T-helper 1 cell treated with Interleukin-12 subunit alpha and Interleukin-12 subunit beta and Interleukin-4 antibody, amounts not matched to agents 30 ng/mL and 1 ng/mL, for 36 hours (primary cell): ENCODE measurements around the gene PAQR4. TPM values are rescaled to one million over a fixed set of nuclear protein-coding genes. Genes with fewer than 3 reads are reported as not detected.
"Not testable (repeated sequence)": the region's sequence is repeated elsewhere in the genome, so short reads cannot be mapped to it uniquely, and the experiment has no call there.

Experiments used
- intact Hi-C: fragments of 100-400 bp; cut with micrococcal nuclease; formaldehyde crosslinking; loops from one replicate; pipeline ENCODE4 v1.15.1; 2024
- total RNA-seq: library from RNA; stranded (reverse); gene quantifications from 2 replicates; pipeline ENCODE4 v1.2.3, GENCODE V29; 2022

PAQR4 gene
- 31.9 and 32.3 TPM in 2 replicates for total RNA-seq

- intact Hi-C loops, result loop anchor here (1.0 to 2.0 kb wide), 5 partner anchors 11 to 86 kb away; partner anchors contain the start of genes FLYWCH2, PKMYT1 and TNFRSF12A
These were observed at the start of gene PAQR4 for GRCh38 chr16:2968738-2969544. Gene PAQR4, plus strand, starts transcription at chr16:2969348. Its CDS starts 327 bp downstream, at chr16:2969675.

- intact Hi-C loops, result loop anchor here (1.0 to 10.0 kb wide), 5 partner anchors 8 to 215 kb away; partner anchors contain the start of genes FLYWCH1 and ZNF213
These were observed 49.5 kb upstream of the PAQR4 start for GRCh38 chr16:2919511-2920255.

- intact Hi-C loops, result no loop called here
These were observed 45.7 kb upstream of the PAQR4 start for GRCh38 chr16:2923481-2923880.

- intact Hi-C loops, result no loop called here
These were observed 44.0 kb upstream of the PAQR4 start for GRCh38 chr16:2924901-2925755.

- intact Hi-C loops, result loop anchor here (2.0 kb wide), 2 partner anchors 87 to 205 kb away; partner anchors contain the start of gene PRSS27
These were observed 43.0 kb upstream of the PAQR4 start for GRCh38 chr16:2925951-2926649.

GRCh38 chr16:2926650-2926999 is 42.5 kb upstream of the PAQR4 start:
- intact Hi-C loops, result loop anchor here (2.0 kb wide), 2 partner anchors 88 to 206 kb away; partner anchors contain the start of gene PRSS27

GRCh38 chr16:2927010-2927646 is 42.0 kb upstream of the PAQR4 start:
- intact Hi-C loops, result loop anchor here (1.0 to 2.0 kb wide), 8 partner anchors 8 to 206 kb away; partner anchors contain the start of genes FLYWCH1, PAQR4 and PRSS27

GRCh38 chr16:2928151-2928550 is 41.0 kb upstream of the PAQR4 start:
- intact Hi-C loops, result not testable (repeated sequence)

- intact Hi-C loops, result no loop called here
These were observed 40.4 kb upstream of the PAQR4 start for GRCh38 chr16:2928796-2929195.

- intact Hi-C loops, result no loop called here
These were observed 39.5 kb upstream of the PAQR4 start for GRCh38 chr16:2929693-2930092.

- intact Hi-C loops, result no loop called here
These were observed 38.9 kb upstream of the PAQR4 start for GRCh38 chr16:2930236-2930635.

- intact Hi-C loops, result not testable (repeated sequence)
These were observed 37.8 kb upstream of the PAQR4 start for GRCh38 chr16:2931231-2931914.

- intact Hi-C loops, result no loop called here
These were observed 36.0 kb upstream of the PAQR4 start for GRCh38 chr16:2933136-2933535.

- intact Hi-C loops, result no loop called here
These were observed 35.4 kb upstream of the PAQR4 start for GRCh38 chr16:2933701-2934100.

- intact Hi-C loops, result no loop called here
These were observed 34.7 kb upstream of the PAQR4 start for GRCh38 chr16:2934450-2934849.

- intact Hi-C loops, result no loop called here
These were observed 32.6 kb upstream of the PAQR4 start for GRCh38 chr16:2936436-2937011.

- intact Hi-C loops, result no loop called here
These were observed 32.0 kb upstream of the PAQR4 start for GRCh38 chr16:2937170-2937569.

GRCh38 chr16:2938206-2938605 is 30.9 kb upstream of the PAQR4 start:
- intact Hi-C loops, result no loop called here

GRCh38 chr16:2939968-2940367 is 29.2 kb upstream of the PAQR4 start:
- intact Hi-C loops, result no loop called here
